Thoracic aorta endothelial cell (primary cell): Measurements from ENCODE around the gene TRIM56. TPM values are rescaled to one million over a fixed set of nuclear protein-coding genes. Genes with fewer than 3 reads are reported as not detected.

Experiments used
- total RNA-seq: library from RNA; depleted of rRNA; stranded (reverse); fragments of >200 nt; gene quantifications from 2 replicates; pipeline ENCODE4 v1.2.3, GENCODE V29; 2012

TRIM56 gene, protein sequence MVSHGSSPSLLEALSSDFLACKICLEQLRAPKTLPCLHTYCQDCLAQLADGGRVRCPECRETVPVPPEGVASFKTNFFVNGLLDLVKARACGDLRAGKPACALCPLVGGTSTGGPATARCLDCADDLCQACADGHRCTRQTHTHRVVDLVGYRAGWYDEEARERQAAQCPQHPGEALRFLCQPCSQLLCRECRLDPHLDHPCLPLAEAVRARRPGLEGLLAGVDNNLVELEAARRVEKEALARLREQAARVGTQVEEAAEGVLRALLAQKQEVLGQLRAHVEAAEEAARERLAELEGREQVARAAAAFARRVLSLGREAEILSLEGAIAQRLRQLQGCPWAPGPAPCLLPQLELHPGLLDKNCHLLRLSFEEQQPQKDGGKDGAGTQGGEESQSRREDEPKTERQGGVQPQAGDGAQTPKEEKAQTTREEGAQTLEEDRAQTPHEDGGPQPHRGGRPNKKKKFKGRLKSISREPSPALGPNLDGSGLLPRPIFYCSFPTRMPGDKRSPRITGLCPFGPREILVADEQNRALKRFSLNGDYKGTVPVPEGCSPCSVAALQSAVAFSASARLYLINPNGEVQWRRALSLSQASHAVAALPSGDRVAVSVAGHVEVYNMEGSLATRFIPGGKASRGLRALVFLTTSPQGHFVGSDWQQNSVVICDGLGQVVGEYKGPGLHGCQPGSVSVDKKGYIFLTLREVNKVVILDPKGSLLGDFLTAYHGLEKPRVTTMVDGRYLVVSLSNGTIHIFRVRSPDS
- total RNA-seq, result 14.1 and 16.9 TPM in 2 replicates

DNA sequence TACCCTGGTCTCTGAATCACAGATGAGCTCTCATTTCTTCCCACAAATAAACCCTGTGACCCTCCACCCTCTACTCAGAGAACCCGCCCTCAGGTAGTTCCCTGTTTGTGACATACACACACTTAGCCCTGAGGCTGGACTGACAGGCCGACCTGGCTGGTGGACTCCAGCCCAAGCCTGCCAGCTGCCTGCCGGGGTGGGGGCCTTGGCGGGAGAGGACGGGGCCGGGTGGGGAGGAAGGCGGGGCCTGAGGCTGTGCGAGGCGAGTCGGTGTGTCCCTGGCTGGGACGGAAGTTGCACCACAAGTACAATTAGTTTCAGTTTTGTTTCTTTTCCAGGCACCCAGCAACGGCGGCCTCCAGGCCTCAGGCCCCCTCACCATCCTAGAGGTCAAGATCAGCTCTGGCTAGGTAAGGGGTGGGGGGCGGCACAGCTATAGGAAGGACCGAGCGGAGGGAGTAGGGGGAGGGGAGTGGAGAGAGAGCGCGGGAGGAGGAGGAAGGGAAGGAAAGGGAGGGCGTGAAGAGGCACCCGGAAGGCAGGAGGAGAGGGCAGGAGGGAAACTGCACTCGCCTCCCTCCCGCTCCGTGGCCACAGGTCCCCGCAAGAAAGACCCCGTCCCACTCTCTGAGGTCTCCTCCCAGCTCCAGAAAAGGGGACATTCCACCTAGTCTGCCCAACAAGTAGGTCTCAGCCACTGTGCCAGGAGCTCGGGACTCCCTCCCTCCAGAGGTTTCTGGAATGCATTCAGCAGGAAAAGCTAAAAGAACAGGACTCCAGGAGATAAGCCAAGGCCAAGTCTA is at the start of gene TRIM56:
TSS of gene TRIM56 (plus strand) at position 320 of the 803 bp plus-strand sequence. CDS start 1,832 bp downstream, outside the sequence.

DNA sequence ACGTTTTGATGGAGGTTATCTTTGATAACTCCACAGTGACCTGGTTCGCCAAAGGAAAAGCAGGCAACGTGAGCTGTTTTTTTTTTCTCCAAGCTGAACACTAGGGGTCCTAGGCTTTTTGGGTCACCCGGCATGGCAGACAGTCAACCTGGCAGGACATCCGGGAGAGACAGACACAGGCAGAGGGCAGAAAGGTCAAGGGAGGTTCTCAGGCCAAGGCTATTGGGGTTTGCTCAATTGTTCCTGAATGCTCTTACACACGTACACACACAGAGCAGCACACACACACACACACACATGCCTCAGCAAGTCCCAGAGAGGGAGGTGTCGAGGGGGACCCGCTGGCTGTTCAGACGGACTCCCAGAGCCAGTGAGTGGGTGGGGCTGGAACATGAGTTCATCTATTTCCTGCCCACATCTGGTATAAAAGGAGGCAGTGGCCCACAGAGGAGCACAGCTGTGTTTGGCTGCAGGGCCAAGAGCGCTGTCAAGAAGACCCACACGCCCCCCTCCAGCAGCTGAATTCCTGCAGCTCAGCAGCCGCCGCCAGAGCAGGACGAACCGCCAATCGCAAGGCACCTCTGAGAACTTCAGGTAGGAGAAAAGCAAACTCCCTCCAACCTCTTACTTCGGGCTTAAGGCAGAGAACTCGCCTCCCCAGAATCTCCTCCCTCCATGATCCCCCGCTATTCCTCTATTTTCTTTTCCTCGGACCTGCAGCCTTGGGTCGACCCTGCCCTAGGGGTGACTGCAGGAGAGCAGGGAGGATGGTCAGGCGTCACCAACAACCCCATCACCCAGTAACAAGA is 41.6 kb downstream of the TRIM56 start, which contains the start of gene SERPINE1:
TSS of gene SERPINE1 (plus strand) at position 454 of the 809 bp plus-strand sequence. CDS start 1,290 bp downstream, outside the sequence.

Other genes with a start within 250 kb of the TRIM56 start
- gene SLC12A9, start 232.8 kb upstream of the TRIM56 start, total RNA-seq, result 17.4 and 17.5 TPM in 2 replicates
- gene TRIP6, start 218.1 kb upstream of the TRIM56 start, total RNA-seq, result 58.2 and 65.1 TPM in 2 replicates
- 56.6 and 59.0 TPM in 2 replicates for gene SRRT, start 210.4 kb upstream of the TRIM56 start, total RNA-seq
- 1.3 and 3.1 TPM in 2 replicates for gene UFSP1, start 195.8 kb upstream of the TRIM56 start, total RNA-seq
- gene ACHE, start 189.6 kb upstream of the TRIM56 start, total RNA-seq, result 0.13 and 0.22 TPM in 2 replicates
- gene MUC3A, start 135.9 kb upstream of the TRIM56 start, total RNA-seq, result not detected in 2 replicates
- not detected in 2 replicates for gene MUC12, start 115.9 kb upstream of the TRIM56 start, total RNA-seq
- not detected in 2 replicates for gene MUC17, start 65.4 kb upstream of the TRIM56 start, total RNA-seq
- gene SERPINE1, start 41.6 kb downstream of the TRIM56 start, total RNA-seq, result 1,853 and 2,613 TPM in 2 replicates
- 96.4 and 116 TPM in 2 replicates for gene AP1S1, start 69.0 kb downstream of the TRIM56 start, total RNA-seq
- gene VGF, start 80.1 kb downstream of the TRIM56 start, total RNA-seq, result 0.07 TPM in 1 of 2 replicates, not detected in the other
- gene NAT16, start 94.8 kb downstream of the TRIM56 start, total RNA-seq, result not detected in 2 replicates
- not detected in 2 replicates for gene MOGAT3, start 115.6 kb downstream of the TRIM56 start, total RNA-seq
- gene PLOD3, start 132.1 kb downstream of the TRIM56 start, total RNA-seq, result 69.5 and 74.9 TPM in 2 replicates
- 84.6 and 103 TPM in 2 replicates for gene ZNHIT1, start 132.7 kb downstream of the TRIM56 start, total RNA-seq
- 3.3 and 4.6 TPM in 2 replicates for gene CLDN15, start 152.3 kb downstream of the TRIM56 start, total RNA-seq
- gene FIS1, start 159.6 kb downstream of the TRIM56 start, total RNA-seq, result 123 and 183 TPM in 2 replicates
- gene IFT22, start 236.3 kb downstream of the TRIM56 start, total RNA-seq, result 21.2 and 21.5 TPM in 2 replicates